Measurements from ENCODE around the gene ZNF442.
"Not testable (repeated sequence)": the region's sequence is repeated elsewhere in the genome, so short reads cannot be mapped to it uniquely, and the experiment has no call there.

ZNF442 gene

GRCh38 chr19:12314553-12314952 lies 50.9 kb downstream of the ZNF442 start:
- DNase-seq (ENCODE audit: low read depth): no peak
- H3K4me3 ChIP-seq (ENCODE audit: low read length): no peak overlapping the region
- TF ChIP-seq CTCF (conservative IDR thresholded peaks at IDR 0.05; ENCODE audit: low read length): no peak

GRCh38 chr19:12308891-12309290 lies 56.6 kb downstream of the ZNF442 start:
- not testable (repeated sequence) for DNase-seq (ENCODE audit: low read depth); H3K4me3 ChIP-seq (ENCODE audit: low read length)

Measured in AG10803 (cell line).